Astrocyte (in vitro differentiated cells and primary cell): ENCODE results near the gene EPB41. TPM values are rescaled to one million over a fixed set of nuclear protein-coding genes. Genes with fewer than 3 reads are reported as not detected.
A peak's percentile ranks its signal among the peaks of the same experiment; 100 is the strongest.

Source experiments
- DNase-seq: peaks from one replicate; pipeline ENCODE4 v3.0.0-alpha.2; 2010; ENCODE audit warnings: low read depth
- FAIRE-seq: peaks from 2 replicates; lab custom pipeline; 2011; peaks lifted over from hg19 to GRCh38; lab: Jason Lieb, UNC
- H2AFZ ChIP-seq: 2 replicates; pipeline ENCODE4 v1.6.0; 2012; ENCODE audit warnings: low read depth, low read length, inconsistent platforms
- H3K27ac ChIP-seq: 2 replicates; pipeline ENCODE4 v1.5.1; 2011; ENCODE audit warnings: low read depth, low read length, inconsistent platforms
- H3K27me3 ChIP-seq: 2 replicates; pipeline ENCODE4 v1.6.0; 2011; ENCODE audit warnings: low read length, inconsistent platforms; ENCODE audit not compliant: insufficient read depth
- H3K36me3 ChIP-seq: 2 replicates; pipeline ENCODE4 v1.5.1; 2011; ENCODE audit warnings: low read length, inconsistent platforms; ENCODE audit not compliant: insufficient read depth
- H3K4me1 ChIP-seq: 2 replicates; pipeline ENCODE4 v1.5.1; 2011; ENCODE audit warnings: low read length, inconsistent platforms; ENCODE audit not compliant: insufficient read depth
- H3K4me2 ChIP-seq: 2 replicates; pipeline ENCODE4 v1.6.0; 2012; ENCODE audit warnings: low read length, inconsistent platforms
- H3K4me3 ChIP-seq: 2 replicates; pipeline ENCODE4 v1.5.1; 2011; ENCODE audit warnings: low read depth, mild to moderate bottlenecking, low read length, inconsistent platforms; ENCODE audit not compliant: insufficient read depth
- H3K79me2 ChIP-seq: 2 replicates; pipeline ENCODE4 v1.6.0; 2012; ENCODE audit warnings: mild to moderate bottlenecking, low read length, inconsistent platforms; ENCODE audit not compliant: insufficient read depth
- H3K9ac ChIP-seq: 2 replicates; pipeline ENCODE4 v1.6.0; 2012; ENCODE audit warnings: mild to moderate bottlenecking, low read length, inconsistent platforms
- H3K9me3 ChIP-seq: 2 replicates; pipeline ENCODE4 v1.5.1; 2012; ENCODE audit warnings: low read depth, mild to moderate bottlenecking, low read length, inconsistent platforms; ENCODE audit not compliant: insufficient read depth
- H4K20me1 ChIP-seq: 2 replicates; pipeline ENCODE4 v1.6.0; 2012; ENCODE audit warnings: low read length, inconsistent platforms; ENCODE audit not compliant: insufficient read depth
- H3K27ac Mint-ChIP-seq: one replicate; pipeline ENCODE4 v1.8.0; 2021; ENCODE audit warnings: mild to moderate bottlenecking, mixed read lengths; ENCODE audit not compliant: unreplicated experiment
- H3K27me3 Mint-ChIP-seq: one replicate; pipeline ENCODE4 v1.8.0; 2021; ENCODE audit warnings: low read depth, mixed read lengths; ENCODE audit not compliant: unreplicated experiment
- H3K36me3 Mint-ChIP-seq: one replicate; pipeline ENCODE4 v1.8.0; 2021; ENCODE audit warnings: low read depth, mixed read lengths; ENCODE audit not compliant: unreplicated experiment
- H3K4me1 Mint-ChIP-seq: one replicate; pipeline ENCODE4 v1.8.0; 2021; ENCODE audit warnings: low read depth, mixed read lengths; ENCODE audit not compliant: unreplicated experiment
- H3K4me3 Mint-ChIP-seq: one replicate; pipeline ENCODE4 v1.8.0; 2021; ENCODE audit warnings: mild to moderate bottlenecking, moderate library complexity, mixed read lengths; ENCODE audit not compliant: unreplicated experiment
- H3K9me3 Mint-ChIP-seq: one replicate; pipeline ENCODE4 v1.8.0; 2021; ENCODE audit warnings: mild to moderate bottlenecking, mixed read lengths; ENCODE audit not compliant: unreplicated experiment
- EZH2 ChIP-seq: IDR thresholded peaks from 2 replicates; pipeline ENCODE4 v1.6.1; 2012; ENCODE audit warnings: mild to moderate bottlenecking, low read length, inconsistent platforms; ENCODE audit not compliant: insufficient read depth
- total RNA-seq: library from RNA; stranded (reverse); gene quantifications from 2 replicates; pipeline ENCODE4 v1.2.1, GENCODE V29; 2021
- TF ChIP-seq, protein P1 (sequence below): IDR thresholded peaks from 2 replicates; pipeline ENCODE4 v1.5.1; 2011; ENCODE audit warnings: low read depth, mild to moderate bottlenecking, inconsistent platforms, low read length, moderate library complexity; ENCODE audit not compliant: insufficient read depth

Gene EPB41
- total RNA-seq, 1 donor from 2014 or later = 13.9 TPM

DNA sequence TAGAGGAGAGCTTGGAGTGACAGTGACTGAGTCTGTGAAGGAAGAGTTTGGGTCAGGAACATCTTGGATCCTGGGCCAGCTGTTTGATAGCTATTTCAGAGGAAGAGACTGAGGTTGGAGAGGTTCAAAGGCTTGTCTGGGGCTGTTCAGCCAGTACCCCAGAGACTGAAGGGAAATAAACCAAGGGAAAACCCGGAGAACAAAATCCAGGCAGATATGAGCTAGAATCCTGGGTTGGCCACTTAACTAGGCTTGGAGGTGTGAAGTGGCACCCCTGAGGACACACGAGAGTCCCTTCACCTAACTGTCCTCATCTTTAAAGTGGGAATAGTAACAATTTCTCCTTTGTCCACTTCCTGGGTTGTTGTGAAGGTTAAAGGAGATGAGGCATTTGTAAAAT lies 23.1 kb upstream of the EPB41 start:
- DNase-seq (no peak), FAIRE-seq (no peak)
- Mint-ChIP-seq H3K36me3 (peaks cover under 1% of the 10 kb centered on the region), H3K27me3 (no peaks in the 10 kb centered on the region), H3K4me3 (no peak overlapping the region), H3K27ac (no peak overlapping the region), H3K9me3 (no peaks in the 10 kb centered on the region), H3K4me1 (peaks cover 4% of the 10 kb centered on the region)
- no peak overlapping the region for H3K4me2 ChIP-seq
- no peak for TF ChIP-seq EZH2
- TF ChIP-seq, protein P1, sequence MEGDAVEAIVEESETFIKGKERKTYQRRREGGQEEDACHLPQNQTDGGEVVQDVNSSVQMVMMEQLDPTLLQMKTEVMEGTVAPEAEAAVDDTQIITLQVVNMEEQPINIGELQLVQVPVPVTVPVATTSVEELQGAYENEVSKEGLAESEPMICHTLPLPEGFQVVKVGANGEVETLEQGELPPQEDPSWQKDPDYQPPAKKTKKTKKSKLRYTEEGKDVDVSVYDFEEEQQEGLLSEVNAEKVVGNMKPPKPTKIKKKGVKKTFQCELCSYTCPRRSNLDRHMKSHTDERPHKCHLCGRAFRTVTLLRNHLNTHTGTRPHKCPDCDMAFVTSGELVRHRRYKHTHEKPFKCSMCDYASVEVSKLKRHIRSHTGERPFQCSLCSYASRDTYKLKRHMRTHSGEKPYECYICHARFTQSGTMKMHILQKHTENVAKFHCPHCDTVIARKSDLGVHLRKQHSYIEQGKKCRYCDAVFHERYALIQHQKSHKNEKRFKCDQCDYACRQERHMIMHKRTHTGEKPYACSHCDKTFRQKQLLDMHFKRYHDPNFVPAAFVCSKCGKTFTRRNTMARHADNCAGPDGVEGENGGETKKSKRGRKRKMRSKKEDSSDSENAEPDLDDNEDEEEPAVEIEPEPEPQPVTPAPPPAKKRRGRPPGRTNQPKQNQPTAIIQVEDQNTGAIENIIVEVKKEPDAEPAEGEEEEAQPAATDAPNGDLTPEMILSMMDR = no peak
- H3K79me2 ChIP-seq = no peaks in the 10 kb centered on the region
- no peaks in the 10 kb centered on the region for H3K36me3 ChIP-seq
- peaks cover 7% of the 10 kb centered on the region for H3K4me1 ChIP-seq
- H3K9ac ChIP-seq = no peak overlapping the region
- no peak overlapping the region for H3K27ac ChIP-seq
- no peaks in the 10 kb centered on the region for H4K20me1 ChIP-seq
- H2AFZ ChIP-seq = no peak overlapping the region
- no peaks in the 10 kb centered on the region for H3K27me3 ChIP-seq
- no peak overlapping the region for H3K4me3 ChIP-seq
- H3K9me3 ChIP-seq = no peaks in the 10 kb centered on the region

DNA sequence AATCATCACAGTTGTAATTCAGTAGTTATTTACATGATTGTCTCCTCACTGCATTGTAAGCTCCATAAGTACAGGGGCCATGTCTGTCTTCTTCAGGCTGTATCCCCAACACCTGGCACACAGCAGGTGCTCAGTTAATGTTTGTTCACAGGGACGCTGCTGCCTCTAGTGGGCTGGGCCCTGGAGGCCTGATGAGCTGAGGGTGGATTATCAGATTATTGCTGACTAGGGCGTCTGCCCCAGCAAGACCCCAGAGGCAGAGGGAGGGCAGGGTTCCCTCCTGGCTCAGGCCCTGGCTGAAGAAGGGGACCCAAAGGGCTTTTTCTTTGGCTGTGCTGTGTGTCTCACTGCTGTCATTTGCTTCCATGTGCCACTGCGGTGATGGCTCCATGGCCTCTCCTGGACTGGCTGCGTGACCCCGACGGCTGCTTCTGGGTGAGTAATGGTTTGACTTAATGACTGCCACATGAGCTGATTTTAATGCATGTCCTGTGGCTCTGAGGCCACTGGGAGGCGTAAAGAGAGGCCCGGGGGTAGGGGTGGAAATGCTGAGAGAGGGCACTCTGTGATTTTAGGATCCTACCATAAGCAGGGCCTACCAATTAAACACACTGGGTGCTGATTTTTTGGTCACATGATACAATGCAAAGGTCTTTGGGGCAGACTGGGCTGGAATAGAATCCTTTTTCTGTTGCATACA lies 20.8 kb upstream of the EPB41 start:
- Histone ChIP-seq H3K9me3 (no peaks in the 10 kb centered on the region), H3K4me2 (no peak overlapping the region), H3K9ac (no peak overlapping the region), H3K27me3 (peaks cover 4% of the 10 kb centered on the region), H3K27ac (no peak overlapping the region), H4K20me1 (no peaks in the 10 kb centered on the region), H3K36me3 (no peaks in the 10 kb centered on the region), H3K4me1 (no peaks in the 10 kb centered on the region), H3K4me3 (no peak overlapping the region), H3K79me2 (no peaks in the 10 kb centered on the region), H2AFZ (no peak overlapping the region)
- H3K9me3 Mint-ChIP-seq = no peaks in the 10 kb centered on the region
- H3K36me3 Mint-ChIP-seq = peaks cover 4% of the 10 kb centered on the region
- TF ChIP-seq EZH2 = no peak
- TF ChIP-seq, protein P1 = peak; percentile 23
- H3K27me3 Mint-ChIP-seq = peaks cover 4% of the 10 kb centered on the region
- no peak overlapping the region for H3K27ac Mint-ChIP-seq
- H3K4me1 Mint-ChIP-seq = no peaks in the 10 kb centered on the region
- DNase-seq (no peak), FAIRE-seq (no peak)
- peak overlapping the region; percentile 23 for H3K4me3 Mint-ChIP-seq

DNA sequence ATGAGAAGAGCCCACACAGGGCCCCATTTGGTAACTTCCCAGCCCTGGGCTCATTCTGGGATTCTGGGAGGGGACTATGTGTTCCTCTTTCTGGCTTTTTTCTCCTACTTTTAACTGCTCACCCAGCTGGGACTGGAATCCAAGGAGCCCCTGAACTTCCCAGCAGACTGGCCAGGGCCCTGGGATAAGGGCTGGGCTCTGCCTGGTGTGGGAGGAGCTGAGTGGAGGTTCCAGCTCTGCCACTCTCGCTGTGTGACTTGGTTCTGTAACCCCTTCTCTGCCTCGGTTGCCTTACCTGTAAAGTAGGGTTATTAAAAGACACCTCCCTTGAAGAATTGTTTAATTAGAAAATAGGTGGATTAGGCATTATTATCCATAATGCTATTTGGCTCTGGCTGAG lies 19.6 kb upstream of the EPB41 start:
- Histone ChIP-seq H3K27ac (no peak overlapping the region), H3K9ac (no peak overlapping the region), H3K9me3 (no peaks in the 10 kb centered on the region), H3K4me2 (no peak overlapping the region), H3K79me2 (no peaks in the 10 kb centered on the region), H3K27me3 (peaks cover 4% of the 10 kb centered on the region), H3K4me1 (no peaks in the 10 kb centered on the region), H3K36me3 (no peaks in the 10 kb centered on the region), H4K20me1 (no peaks in the 10 kb centered on the region), H3K4me3 (no peak overlapping the region), H2AFZ (no peak overlapping the region)
- TF ChIP-seq, protein P1 = no peak
- no peak for TF ChIP-seq EZH2
- no peak for DNase-seq
- Mint-ChIP-seq H3K9me3 (no peaks in the 10 kb centered on the region), H3K36me3 (peaks cover 9% of the 10 kb centered on the region), H3K27me3 (peaks cover 4% of the 10 kb centered on the region), H3K27ac (peak overlapping the region; percentile 19), H3K4me1 (no peaks in the 10 kb centered on the region), H3K4me3 (no peak overlapping the region)
- no peak for FAIRE-seq
